Activated CD4-positive, alpha-beta T cell treated with anti-CD3 and anti-CD28 coated beads, Interleukin-2, amount 50 U/mL, for 16 hours (primary cell): ENCODE measurements around the gene CLDN7.
A peak's percentile ranks its signal among the peaks of the same experiment; 100 is the strongest.

Source experiments
- DNase-seq: peaks from one replicate; pipeline ENCODE4 v3.0.0-alpha.2; 2020

The CLDN7 gene

DNA sequence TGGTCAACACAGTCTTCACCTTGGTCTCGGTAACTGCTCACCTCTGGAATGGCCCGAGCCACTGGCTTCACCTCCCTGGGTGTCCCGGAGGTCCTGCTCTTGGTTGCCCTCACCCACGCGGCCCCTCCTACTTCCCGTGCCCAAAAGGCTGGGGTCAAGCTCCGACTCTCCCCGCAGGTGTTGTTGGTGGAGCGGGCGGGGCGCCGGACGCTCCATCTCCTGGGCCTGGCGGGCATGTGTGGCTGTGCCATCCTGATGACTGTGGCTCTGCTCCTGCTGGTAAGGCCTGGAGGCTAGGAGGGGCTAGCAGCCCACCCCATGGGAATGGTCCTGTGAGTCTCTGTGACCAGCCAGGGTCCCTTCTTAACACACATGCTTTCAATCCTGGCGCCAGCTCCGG is 22.6 kb upstream of the CLDN7 start:
- no peak for DNase-seq

- no peak for DNase-seq
Observed at GRCh38 chr17:7283471-7284216, 21.4 kb upstream of the CLDN7 start.

- DNase-seq, result no peak
Observed at GRCh38 chr17:7282752-7283321, 20.6 kb upstream of the CLDN7 start.

DNA sequence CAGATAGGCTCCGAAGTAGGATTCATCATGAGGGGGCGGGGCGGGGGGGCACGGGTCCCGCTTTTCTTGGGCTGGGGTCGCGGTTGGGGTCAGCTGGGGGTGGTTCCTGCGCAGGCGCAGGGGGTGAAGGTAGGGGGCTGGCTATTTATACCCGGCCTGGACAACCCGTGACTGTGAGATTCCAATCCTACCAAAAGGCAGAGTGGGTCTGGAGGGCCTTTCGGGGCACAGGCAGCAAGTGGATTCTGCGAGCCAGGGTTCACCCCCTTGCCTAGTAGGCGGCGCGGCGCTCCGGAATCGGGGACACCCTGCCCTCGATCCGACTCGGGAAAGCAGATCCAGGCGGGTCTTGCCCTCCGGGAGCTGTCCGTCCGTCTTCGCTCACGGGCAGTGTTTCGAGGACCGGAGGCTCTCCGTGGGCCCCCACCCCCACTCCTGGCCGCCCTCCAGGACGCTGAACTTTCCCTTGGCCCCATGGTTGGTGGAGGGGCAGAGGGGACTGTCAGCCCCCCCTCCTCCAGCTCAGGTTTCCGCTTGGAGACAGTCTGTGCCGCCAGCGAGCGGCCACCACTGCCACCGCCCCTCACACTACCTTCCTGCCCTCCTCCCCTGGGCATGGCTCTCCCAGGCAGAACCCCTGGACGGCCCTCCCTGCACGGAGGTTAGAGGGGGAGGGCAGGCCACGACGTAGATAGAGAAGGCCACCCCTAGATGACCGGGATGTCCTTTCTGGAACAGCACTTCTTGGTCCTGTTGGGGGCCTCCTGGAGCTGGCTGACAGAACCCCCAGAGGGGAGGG is 19.9 kb upstream of the CLDN7 start:
- DNase-seq, result no peak

GRCh38 chr17:7281074-7281952 is 19.0 kb upstream of the CLDN7 start, which contains the start of gene SLC2A4:
Gene SLC2A4 (plus strand): TSS chr17:7281718. CDS start chr17:7281935, 217 bp downstream.
- peak; percentile 90 for DNase-seq

DNA sequence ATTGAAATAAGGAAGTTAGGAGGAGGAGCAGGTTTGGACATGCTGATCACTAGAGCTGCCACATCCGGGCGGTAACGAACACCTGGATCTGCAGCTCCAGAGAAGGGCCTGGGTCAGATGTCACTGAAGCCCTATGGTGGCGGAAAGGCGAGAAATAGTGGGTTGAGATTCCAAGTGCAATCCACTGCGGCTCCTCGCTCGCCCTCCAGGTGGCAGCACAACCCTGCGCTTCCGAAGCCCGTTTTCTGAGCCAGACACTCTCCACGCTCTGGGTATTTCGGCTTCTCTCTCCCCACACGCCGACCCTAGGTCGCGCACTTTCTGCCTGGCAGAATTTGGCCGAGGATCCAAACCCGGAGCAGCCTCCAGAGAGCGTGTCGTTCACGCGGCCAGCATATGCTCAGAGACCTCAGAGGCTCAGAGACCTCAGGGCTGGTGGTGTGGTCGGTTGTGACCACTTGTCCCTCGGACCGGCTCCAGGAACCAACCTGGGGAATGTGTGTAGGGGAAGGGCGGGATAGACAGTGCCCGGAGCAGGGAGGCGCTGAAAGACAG is 18.3 kb upstream of the CLDN7 start:
- DNase-seq, result peak; percentile 82

DNA sequence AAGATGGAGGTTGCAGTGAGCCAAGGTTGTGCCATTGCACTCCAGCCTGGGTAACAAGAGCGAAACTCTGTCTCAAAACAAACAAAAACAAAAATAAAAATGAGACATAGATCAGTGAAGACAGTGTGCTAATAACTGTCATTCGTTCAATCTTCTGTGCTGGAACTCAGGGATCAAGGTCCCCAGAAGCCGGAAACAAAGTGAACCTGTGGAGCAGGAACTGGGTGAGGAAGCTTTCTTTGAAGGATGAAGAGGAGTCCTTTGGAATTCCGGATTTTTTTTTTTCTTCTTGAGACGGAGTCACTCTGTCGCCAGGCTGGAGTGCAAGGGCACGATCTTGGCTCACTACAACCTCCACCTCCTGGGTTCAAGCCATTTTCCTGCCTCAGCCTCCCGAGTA is 17.2 kb upstream of the CLDN7 start:
- DNase-seq, result no peak

GRCh38 chr17:7266784-7267183 is 4.5 kb upstream of the CLDN7 start:
- no peak for DNase-seq

DNA sequence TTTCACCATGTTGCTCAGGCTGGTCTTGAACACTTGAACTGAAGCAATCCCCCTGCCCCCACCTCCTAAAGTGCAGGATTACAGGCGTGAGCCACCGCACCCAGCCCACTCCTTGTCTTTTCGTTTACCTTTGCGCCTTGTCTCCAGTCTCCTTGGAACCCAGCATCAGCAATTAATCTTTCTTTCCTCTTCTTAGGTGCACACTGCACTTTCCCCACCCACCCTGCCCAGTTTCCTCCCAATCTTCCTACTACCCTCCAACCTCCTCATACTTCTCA is 1.5 kb upstream of the CLDN7 start:
- no peak for DNase-seq

DNA sequence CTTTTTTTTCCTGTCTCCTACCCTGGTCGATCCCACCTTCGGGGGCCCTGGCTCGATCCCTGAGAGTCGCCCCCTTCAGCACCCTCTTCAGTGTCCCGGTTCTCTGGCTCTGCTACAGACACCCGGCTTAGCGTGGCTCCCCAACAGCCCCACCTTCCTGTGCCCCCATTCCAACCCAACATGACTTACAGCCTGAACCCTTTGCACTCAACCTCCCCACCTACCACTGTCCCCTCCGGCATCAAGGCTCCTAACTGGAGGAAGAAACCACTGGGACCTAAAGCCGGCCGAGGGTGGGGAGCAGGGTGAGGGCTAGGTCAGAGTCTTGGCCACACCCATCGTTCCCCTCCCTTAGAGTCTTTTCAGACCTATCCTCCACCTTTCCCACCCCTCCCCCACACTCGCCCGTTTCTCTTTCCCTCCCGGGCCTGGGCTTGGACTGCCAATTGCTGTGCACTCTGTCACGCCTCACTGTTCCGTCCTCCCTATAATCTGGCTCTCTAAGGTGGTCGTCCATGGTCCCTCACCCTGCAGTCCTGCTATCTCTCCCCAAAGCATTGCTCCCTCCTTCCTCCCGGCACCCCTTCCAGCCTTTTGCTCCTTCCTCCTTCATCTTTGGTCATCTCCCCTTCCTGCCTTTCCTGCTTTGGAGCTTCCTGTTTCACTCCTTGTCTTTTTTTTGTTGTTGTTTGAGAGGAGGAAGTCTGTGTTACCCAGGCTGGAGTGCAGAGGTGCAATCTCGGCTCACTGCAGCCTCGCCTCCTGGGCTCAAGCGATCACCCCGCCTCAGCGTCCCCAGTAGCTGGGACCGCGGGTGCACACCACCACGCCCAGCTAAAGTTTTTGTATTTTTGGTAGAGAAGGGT is 890 bp upstream of the CLDN7 start:
- DNase-seq, result no peak

DNA sequence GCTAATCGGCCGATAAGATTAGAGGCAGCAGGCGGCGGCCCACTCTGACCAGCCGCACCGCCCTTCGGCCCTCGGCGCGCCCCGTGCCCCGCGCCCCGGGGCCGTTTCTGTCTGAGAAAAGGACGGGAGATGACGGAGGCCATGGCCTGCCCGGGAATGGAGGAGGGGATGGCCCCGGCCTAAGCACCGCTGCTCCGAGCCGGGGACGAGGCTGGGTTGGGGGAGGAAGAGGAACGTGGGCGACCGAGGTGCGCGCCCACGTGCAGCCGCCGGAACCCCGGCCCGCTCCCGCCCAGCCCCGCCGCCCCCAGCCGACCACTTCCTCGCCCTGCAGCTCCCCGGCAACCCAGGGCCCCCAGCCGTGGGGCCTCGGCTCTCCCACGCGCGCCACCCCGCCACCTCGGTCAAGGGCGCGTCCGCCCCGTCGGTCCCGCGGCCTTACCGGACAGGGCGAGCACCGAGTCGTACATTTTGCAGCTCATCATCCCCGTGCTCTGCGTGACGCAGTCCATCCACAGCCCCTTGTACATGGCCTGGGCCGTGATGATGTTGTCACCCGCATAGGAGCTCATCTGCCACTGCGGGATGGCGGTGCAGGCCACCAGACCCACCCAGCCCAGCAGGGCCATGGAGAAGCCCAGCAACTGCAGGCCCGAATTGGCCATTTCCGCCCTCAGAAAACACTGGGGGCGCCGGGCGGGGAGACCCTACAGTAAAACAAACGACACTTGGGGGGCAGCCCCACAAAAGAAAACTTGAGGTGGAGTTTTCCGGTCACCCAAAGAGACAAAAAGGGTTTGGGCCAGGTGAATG is 693 bp downstream of the CLDN7 start:
- no peak for DNase-seq

GRCh38 chr17:7260651-7261378 is 1.5 kb downstream of the CLDN7 start:
- DNase-seq, result no peak

DNA sequence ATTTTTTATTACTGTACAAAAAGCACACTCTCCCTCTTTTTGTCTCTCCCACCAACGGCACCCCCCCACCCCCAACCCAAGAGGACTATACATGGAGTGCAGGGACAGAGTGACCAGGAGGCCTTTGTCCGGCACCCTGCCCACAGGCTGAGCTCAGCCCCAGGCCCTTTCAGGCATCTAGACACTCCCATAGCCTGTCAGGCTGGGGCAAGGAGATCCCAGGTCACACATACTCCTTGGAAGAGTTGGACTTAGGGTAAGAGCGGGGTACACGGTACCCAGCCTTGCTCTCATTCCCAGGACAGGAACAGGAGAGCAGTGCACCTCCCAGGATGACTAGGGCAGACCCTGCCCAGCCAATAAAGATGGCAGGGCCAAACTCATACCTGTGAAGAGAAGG is 2.1 kb downstream of the CLDN7 start:
- no peak for DNase-seq

DNA sequence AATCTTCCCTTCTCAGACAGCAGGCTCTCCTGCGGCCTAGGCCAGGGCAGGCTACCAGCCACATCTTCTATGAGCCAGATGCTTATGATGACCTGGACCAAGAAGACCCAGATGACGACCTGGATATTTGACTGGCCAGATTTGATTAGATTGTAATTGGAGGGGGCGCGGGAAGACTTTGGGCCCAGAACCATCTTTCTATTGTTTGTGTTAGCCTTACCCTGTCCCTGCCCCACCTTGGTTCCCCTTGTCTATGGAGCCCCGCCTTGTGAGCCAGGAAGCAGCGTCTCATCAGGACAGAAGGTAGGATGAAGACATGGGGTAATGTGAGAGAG is 2.8 kb downstream of the CLDN7 start:
- no peak for DNase-seq

GRCh38 chr17:7258731-7259554 is 3.3 kb downstream of the CLDN7 start:
- DNase-seq, result no peak

DNA sequence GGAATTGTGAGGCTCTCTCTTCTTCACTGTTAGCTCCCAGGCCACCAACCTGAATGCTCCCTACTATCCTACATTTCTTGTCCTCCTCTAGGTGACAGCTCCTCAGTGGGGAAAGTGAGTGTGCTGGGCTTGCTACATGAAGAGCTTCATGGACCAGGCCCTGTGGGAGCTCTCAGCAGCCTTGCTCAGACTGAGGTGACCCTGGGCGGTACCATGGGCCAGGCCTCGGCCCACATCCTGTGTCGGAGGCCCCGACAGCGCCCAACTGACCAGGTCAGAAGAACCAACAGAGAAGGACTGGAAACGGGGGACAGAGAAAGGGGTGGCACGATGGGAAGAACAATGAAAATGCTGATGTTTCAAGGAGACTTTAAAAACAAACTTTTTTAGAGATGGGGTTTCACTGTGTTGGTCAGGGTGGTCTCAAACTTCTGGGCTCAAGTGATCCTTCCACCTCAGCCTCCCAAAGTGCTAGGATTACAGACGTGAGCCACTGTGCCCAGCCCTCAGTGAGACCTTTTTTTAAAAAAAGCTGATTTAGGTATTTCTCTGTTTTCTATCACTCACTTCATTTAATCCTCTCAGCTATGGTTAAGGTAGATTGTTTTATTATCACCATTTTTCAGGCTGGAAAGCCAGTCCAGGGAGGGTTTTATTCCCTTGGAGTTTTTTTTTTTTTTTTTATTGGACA is 5.4 kb downstream of the CLDN7 start:
- DNase-seq, result no peak

GRCh38 chr17:7254511-7254910 is 7.8 kb downstream of the CLDN7 start:
- no peak for DNase-seq

GRCh38 chr17:7253082-7253481 is 9.2 kb downstream of the CLDN7 start:
- no peak for DNase-seq
